MG63 (cell line): ENCODE measurements around the gene TMEM116. TPM values are rescaled to one million over a fixed set of nuclear protein-coding genes. Genes with fewer than 3 reads are reported as not detected.
"Not testable (repeated sequence)": the region's sequence is repeated elsewhere in the genome, so short reads cannot be mapped to it uniquely, and the experiment has no call there.

Source experiments
- DNase-seq: peaks from one replicate; pipeline ENCODE4 v3.0.0-alpha.2; 2020
- H3K27me3 ChIP-seq: fragments of 250-450 bp; sonication (Bioruptor Pico); 2 replicates; pipeline ENCODE4 v1.5.1; 2020; ENCODE audit warnings: mild to moderate bottlenecking, moderate library complexity
- H3K36me3 ChIP-seq: fragments of 250-450 bp; sonication (Bioruptor Pico); 2 replicates; pipeline ENCODE4 v1.5.1; 2020; ENCODE audit warnings: mild to moderate bottlenecking, moderate library complexity
- H3K4me3 ChIP-seq: fragments of 250-450 bp; sonication (Bioruptor Pico); 2 replicates; pipeline ENCODE4 v1.5.1; 2020; ENCODE audit warnings: mild to moderate bottlenecking, moderate library complexity
- H3K9me3 ChIP-seq: fragments of 250-450 bp; sonication (Bioruptor Pico); 2 replicates; pipeline ENCODE4 v1.5.1; 2020; ENCODE audit warnings: mild to moderate bottlenecking, moderate library complexity
- total RNA-seq: library from RNA; depleted of rRNA; stranded (reverse); fragments of >200 nt; shearing (Covaris generic); gene quantifications from 2 replicates; pipeline ENCODE4 v1.2.3, GENCODE V29; 2014; ENCODE audit warnings: low replicate concordance

TMEM116 gene
- total RNA-seq, 1 experiment from 2014 or later: 8.2 TPM

GRCh38 chr12:111993292-111994150 lies 19.4 kb downstream of the TMEM116 start:
- Histone ChIP-seq H3K27me3 (no peaks in the 10 kb centered on the region), H3K9me3 (no peaks in the 10 kb centered on the region), H3K4me3 (no peak overlapping the region), H3K36me3 (no peaks in the 10 kb centered on the region)
- no peak for DNase-seq

GRCh38 chr12:111992464-111992863 lies 20.5 kb downstream of the TMEM116 start:
- Histone ChIP-seq H3K9me3 (no peaks in the 10 kb centered on the region), H3K4me3 (no peak overlapping the region), H3K36me3 (no peaks in the 10 kb centered on the region), H3K27me3 (no peaks in the 10 kb centered on the region)
- no peak for DNase-seq

- no peaks in the 10 kb centered on the region for H3K9me3 ChIP-seq
- H3K36me3 ChIP-seq: no peaks in the 10 kb centered on the region
- DNase-seq: no peak
- H3K4me3 ChIP-seq: no peak overlapping the region
- no peaks in the 10 kb centered on the region for H3K27me3 ChIP-seq
Measured at GRCh38 chr12:111991946-111992345, 21.0 kb downstream of the TMEM116 start.

- no peaks in the 10 kb centered on the region for H3K27me3 ChIP-seq
- H3K36me3 ChIP-seq: no peaks in the 10 kb centered on the region
- no peaks in the 10 kb centered on the region for H3K9me3 ChIP-seq
- H3K4me3 ChIP-seq: no peak overlapping the region
- DNase-seq: no peak
Measured at GRCh38 chr12:111991535-111991934, 21.4 kb downstream of the TMEM116 start.

GRCh38 chr12:111984820-111985219 lies 28.1 kb downstream of the TMEM116 start:
- H3K36me3 ChIP-seq: no peaks in the 10 kb centered on the region
- no peaks in the 10 kb centered on the region for H3K9me3 ChIP-seq
- no peak overlapping the region for H3K4me3 ChIP-seq
- H3K27me3 ChIP-seq: no peaks in the 10 kb centered on the region
- DNase-seq: no peak

- Histone ChIP-seq H3K9me3 (no peaks in the 10 kb centered on the region), H3K27me3 (no peaks in the 10 kb centered on the region)
- no peak for DNase-seq
Measured at GRCh38 chr12:111981987-111982386, 31.0 kb downstream of the TMEM116 start.

GRCh38 chr12:111980598-111980997 lies 32.4 kb downstream of the TMEM116 start:
- Histone ChIP-seq H3K36me3 (no peaks in the 10 kb centered on the region), H3K4me3 (no peak overlapping the region), H3K9me3 (no peaks in the 10 kb centered on the region), H3K27me3 (no peaks in the 10 kb centered on the region)
- no peak for DNase-seq

More at GRCh38 chr12:111981987-111982386, 31.0 kb downstream of the TMEM116 start:
- H3K36me3 ChIP-seq: no peaks in the 10 kb centered on the region
- no peak overlapping the region for H3K4me3 ChIP-seq

GRCh38 chr12:111978545-111978944 lies 34.4 kb downstream of the TMEM116 start:
- Histone ChIP-seq H3K9me3 (no peaks in the 10 kb centered on the region), H3K27me3 (no peaks in the 10 kb centered on the region), H3K4me3 (no peak overlapping the region), H3K36me3 (no peaks in the 10 kb centered on the region)
- no peak for DNase-seq

GRCh38 chr12:111976860-111977259 lies 36.1 kb downstream of the TMEM116 start:
- H3K36me3 ChIP-seq: no peaks in the 10 kb centered on the region
- H3K4me3 ChIP-seq: no peak overlapping the region
- no peak for DNase-seq
- H3K9me3 ChIP-seq: peaks cover 2% of the 10 kb centered on the region; the same call in 1 of the 2 replicates
- H3K27me3 ChIP-seq: no peaks in the 10 kb centered on the region

GRCh38 chr12:111976291-111976690 lies 36.7 kb downstream of the TMEM116 start:
- H3K4me3 ChIP-seq: no peak overlapping the region
- no peaks in the 10 kb centered on the region for H3K27me3 ChIP-seq
- no peak for DNase-seq
- H3K9me3 ChIP-seq: peaks cover 5% of the 10 kb centered on the region
- H3K36me3 ChIP-seq: no peaks in the 10 kb centered on the region

GRCh38 chr12:111975161-111975931 lies 37.6 kb downstream of the TMEM116 start:
- Histone ChIP-seq H3K4me3 (no peak overlapping the region), H3K9me3 (peaks cover 13% of the 10 kb centered on the region), H3K36me3 (no peaks in the 10 kb centered on the region), H3K27me3 (no peaks in the 10 kb centered on the region)
- DNase-seq: no peak

GRCh38 chr12:111971800-111972199 lies 41.2 kb downstream of the TMEM116 start:
- Histone ChIP-seq H3K36me3 (no peaks in the 10 kb centered on the region), H3K9me3 (peaks cover 13% of the 10 kb centered on the region), H3K27me3 (no peaks in the 10 kb centered on the region), H3K4me3 (no peak overlapping the region)
- DNase-seq: no peak

- H3K27me3 ChIP-seq: no peaks in the 10 kb centered on the region
- no peak for DNase-seq
- H3K9me3 ChIP-seq: peaks cover 2% of the 10 kb centered on the region
- no peaks in the 10 kb centered on the region for H3K36me3 ChIP-seq
- H3K4me3 ChIP-seq: no peak overlapping the region
Measured at GRCh38 chr12:111964935-111965334, 48.0 kb downstream of the TMEM116 start.

- not testable (repeated sequence) for DNase-seq, H3K36me3 ChIP-seq, H3K27me3 ChIP-seq, H3K4me3 ChIP-seq, H3K9me3 ChIP-seq
Measured at GRCh38 chr12:111959518-111959917, 53.4 kb downstream of the TMEM116 start.

GRCh38 chr12:111957224-111957623 lies 55.7 kb downstream of the TMEM116 start:
- not testable (repeated sequence) for H3K27me3 ChIP-seq, H3K36me3 ChIP-seq, H3K9me3 ChIP-seq, H3K4me3 ChIP-seq, DNase-seq

GRCh38 chr12:111954969-111955368 lies 58.0 kb downstream of the TMEM116 start:
- no peak for DNase-seq
- Histone ChIP-seq H3K27me3 (no peaks in the 10 kb centered on the region), H3K36me3 (no peaks in the 10 kb centered on the region)

GRCh38 chr12:111953455-111953854 lies 59.5 kb downstream of the TMEM116 start:
- H3K9me3 ChIP-seq: no peaks in the 10 kb centered on the region
- no peaks in the 10 kb centered on the region for H3K27me3 ChIP-seq
- no peak overlapping the region for H3K4me3 ChIP-seq
- no peaks in the 10 kb centered on the region for H3K36me3 ChIP-seq
- no peak for DNase-seq

More at GRCh38 chr12:111954969-111955368, 58.0 kb downstream of the TMEM116 start:
- H3K4me3 ChIP-seq: no peak overlapping the region
- H3K9me3 ChIP-seq: no peaks in the 10 kb centered on the region; the same call in 1 of the 2 replicates
